ENCODE measurements around the gene FHOD1. TPM values are rescaled to one million over a fixed set of nuclear protein-coding genes. Genes with fewer than 3 reads are reported as not detected.

The FHOD1 gene
- polyA plus RNA-seq, 2 of the 4 experiments (the other 2 are of a cell fraction), result 16.1 to 33.6 TPM

GRCh38 chr16:67226804-67227566, 20.3 kb downstream of the FHOD1 start, which contains the start of gene TMEM208 (continued):
- no peak for TF ChIP-seq EHF (CRISPR knock-in tag; IDR thresholded peaks at IDR 0.05)
- TF ChIP-seq HMGXB4 (CRISPR knock-in tag; IDR thresholded peaks at IDR 0.05; ENCODE audit: borderline replicate concordance), result no peak
- TF ChIP-seq USF2 (IDR thresholded peaks at IDR 0.05), result no peak

- ATAC-seq (peak; percentile 45 to 62; a peak in 5 of 6 replicates), DNase-seq (ENCODE audit: low read depth in 1 of 2, low spot score in 1 of 2) (no peak), FAIRE-seq (no peak)
- CTCF ChIA-PET, result interaction anchor here (1.1 to 14.1 kb wide), 11 partner anchors 10 to 42 kb away, joined by 3 to 138 read pairs (median 5); partner anchors contain the start of genes FHOD1 and SLC9A5
- POLR2A ChIA-PET, result interaction anchor here (0.7 to 3.1 kb wide), 15 partner anchors 10 to 51 kb away, joined by 3 to 30 read pairs (median 5); partner anchors contain the start of genes E2F4, FHOD1 and SLC9A5
- peak overlapping the region; percentile 89 to 95 for H3K27ac ChIP-seq
- peak overlapping the region; percentile 94 for H3K4me2 ChIP-seq
- TF ChIP-seq POLR2A (IDR thresholded peaks at IDR 0.05; ENCODE audit: low read length), result peak; percentile 55
- TF ChIP-seq NFE2L2 (conservative IDR thresholded peaks at IDR 0.05; ENCODE audit: low read length), result no peak
- no peaks in the 10 kb centered on the region for H3K9me3 ChIP-seq
- peak overlapping the region; percentile 83 for H3K4me3 ChIP-seq
- H3K4me1 ChIP-seq, result peaks cover 13% of the 10 kb centered on the region
- WGBS (ENCODE audit: missing lambda C conversion rate), result 36% methylated on average over 12 of the region's 12 CpGs
Observed at GRCh38 chr16:67226295-67226803, 20.9 kb downstream of the FHOD1 start.

- CTCF ChIA-PET, result interaction anchor here (1.0 to 3.4 kb wide), 4 partner anchors 22 to 290 kb away, joined by 3 to 13 read pairs (median 4); no protein-coding TSS in a partner anchor
Observed at GRCh38 chr16:67223992-67224391, 23.3 kb downstream of the FHOD1 start.

GRCh38 chr16:67216612-67217490, 30.4 kb downstream of the FHOD1 start:
- WGBS (ENCODE audit: missing lambda C conversion rate), result 78% methylated on average over 18 of the region's 18 CpGs
- Histone ChIP-seq H3K4me2 (no peak overlapping the region), H3K27ac (no peak overlapping the region), H3K4me1 (peaks cover 6% of the 10 kb centered on the region; the same call in 1 of the 3 replicates), H3K9me3 (no peaks in the 10 kb centered on the region), H3K4me3 (no peak overlapping the region)
- TF ChIP-seq ZNF302 (CRISPR knock-in tag; IDR thresholded peaks at IDR 0.05), result no peak
- no peak for TF ChIP-seq CBX2 (IDR thresholded peaks at IDR 0.05; ENCODE audit: borderline replicate concordance, low read depth)
- TF ChIP-seq E2F6 (IDR thresholded peaks at IDR 0.05; ENCODE audit: borderline replicate concordance, low read depth), result no peak
- TF ChIP-seq PHF8 (IDR thresholded peaks at IDR 0.05; ENCODE audit: borderline replicate concordance, low read depth), result no peak
- DNase-seq (ENCODE audit: low read depth in 1 of 2, low spot score in 1 of 2), result no peak
- ChIA-PET POLR2A (interaction anchor here (0.8 to 1.2 kb wide), 2 partner anchors 9 to 10 kb away, joined by 3 read pairs; no protein-coding TSS in a partner anchor), CTCF (interaction anchor here (0.6 to 1.2 kb wide), 4 partner anchors 12 to 19 kb away, joined by 3 to 4 read pairs (median 3); no protein-coding TSS in a partner anchor)
- no peak for FAIRE-seq
- ATAC-seq, result no peak; a peak in 2 of 6 replicates

More at GRCh38 chr16:67223992-67224391, 23.3 kb downstream of the FHOD1 start:
- no peak overlapping the region for H3K4me3 ChIP-seq
- H3K4me1 ChIP-seq, result peaks cover 13% of the 10 kb centered on the region
- DNase-seq (ENCODE audit: low read depth in 1 of 2, low spot score in 1 of 2) (no peak), FAIRE-seq (no peak), ATAC-seq (no peak)
- 60% methylated on average over 3 of the region's 3 CpGs for WGBS (ENCODE audit: missing lambda C conversion rate)
- no peak overlapping the region for H3K27ac ChIP-seq
- no peak overlapping the region for H3K4me2 ChIP-seq
- TF ChIP-seq ZFP36 (IDR thresholded peaks at IDR 0.05; ENCODE audit: borderline replicate concordance, partially characterized antibody) (no peak), HDAC2 (IDR thresholded peaks at IDR 0.05) (no peak)
- no peaks in the 10 kb centered on the region for H3K9me3 ChIP-seq
- POLR2A ChIA-PET, result no interaction called here
